ENCODE results near the gene RAPGEF1.
"Not testable (repeated sequence)": the region's sequence is repeated elsewhere in the genome, so short reads cannot be mapped to it uniquely, and the experiment has no call there.

Gene RAPGEF1

GRCh38 chr9:131709771-131710431 is 30.0 kb downstream of the RAPGEF1 start:
- Histone ChIP-seq H3K9me3 (ENCODE audit: low read depth, low read length) (no peaks in the 10 kb centered on the region), H3K36me3 (ENCODE audit: insufficient read depth, low read length) (no peaks in the 10 kb centered on the region), H3K4me3 (no peak overlapping the region), H3K9ac (ENCODE audit: insufficient read length) (no peak overlapping the region), H3K27ac (no peak overlapping the region)
- no peak for DNase-seq (ENCODE audit: low read depth, low spot score)
- TF ChIP-seq FOXP2 (optimal IDR thresholded peaks at IDR 0.05; ENCODE audit: control extremely low read depth, extremely low read length, insufficient read depth) (no peak), EZH2 (IDR thresholded peaks at IDR 0.05) (no peak), POLR2AphosphoS5 (IDR thresholded peaks at IDR 0.05; ENCODE audit: borderline replicate concordance, low read depth, low read length) (no peak)

- not testable (repeated sequence) for H3K9ac ChIP-seq (ENCODE audit: insufficient read length); H3K36me3 ChIP-seq (ENCODE audit: insufficient read depth, low read length); H3K27ac ChIP-seq
These were observed 30.7 kb downstream of the RAPGEF1 start for GRCh38 chr9:131709010-131709770.

GRCh38 chr9:131708226-131709002 is 31.5 kb downstream of the RAPGEF1 start:
- H3K27ac ChIP-seq, result no peak overlapping the region; the same call in 1 of the 2 replicates
- H3K4me3 ChIP-seq, result no peak overlapping the region
- no peaks in the 10 kb centered on the region for H3K36me3 ChIP-seq (ENCODE audit: insufficient read depth, low read length)
- H3K9ac ChIP-seq (ENCODE audit: insufficient read length), result no peak overlapping the region
- DNase-seq (ENCODE audit: low read depth, low spot score), result no peak
- no peaks in the 10 kb centered on the region for H3K9me3 ChIP-seq (ENCODE audit: low read depth, low read length)
- TF ChIP-seq EZH2 (IDR thresholded peaks at IDR 0.05) (no peak), POLR2AphosphoS5 (IDR thresholded peaks at IDR 0.05; ENCODE audit: borderline replicate concordance, low read depth, low read length) (no peak), FOXP2 (optimal IDR thresholded peaks at IDR 0.05; ENCODE audit: control extremely low read depth, extremely low read length, insufficient read depth) (no peak)

More at GRCh38 chr9:131709010-131709770, 30.7 kb downstream of the RAPGEF1 start:
- not testable (repeated sequence) for H3K9me3 ChIP-seq (ENCODE audit: low read depth, low read length); H3K4me3 ChIP-seq; DNase-seq (ENCODE audit: low read depth, low spot score)

- H3K9ac ChIP-seq (ENCODE audit: insufficient read length), result no peak overlapping the region
- no peak overlapping the region for H3K4me3 ChIP-seq
- no peak for DNase-seq (ENCODE audit: low read depth, low spot score)
- H3K27ac ChIP-seq, result peak overlapping the region; percentile 44; the same call in 1 of the 2 replicates
- no peak for TF ChIP-seq FOXP2 (optimal IDR thresholded peaks at IDR 0.05; ENCODE audit: control extremely low read depth, extremely low read length, insufficient read depth)
- no peak for TF ChIP-seq POLR2AphosphoS5 (IDR thresholded peaks at IDR 0.05; ENCODE audit: borderline replicate concordance, low read depth, low read length)
- no peak for TF ChIP-seq EZH2 (IDR thresholded peaks at IDR 0.05)
- no peaks in the 10 kb centered on the region for H3K36me3 ChIP-seq (ENCODE audit: insufficient read depth, low read length)
- no peaks in the 10 kb centered on the region for H3K9me3 ChIP-seq (ENCODE audit: low read depth, low read length)
These were observed 32.1 kb downstream of the RAPGEF1 start for GRCh38 chr9:131707733-131708157.

- H3K36me3 ChIP-seq (ENCODE audit: insufficient read depth, low read length), result no peaks in the 10 kb centered on the region
- TF ChIP-seq FOXP2 (optimal IDR thresholded peaks at IDR 0.05; ENCODE audit: control extremely low read depth, extremely low read length, insufficient read depth), result no peak
- TF ChIP-seq POLR2AphosphoS5 (IDR thresholded peaks at IDR 0.05; ENCODE audit: borderline replicate concordance, low read depth, low read length), result no peak
- no peak for TF ChIP-seq EZH2 (IDR thresholded peaks at IDR 0.05)
- no peak for DNase-seq (ENCODE audit: low read depth, low spot score)
- H3K27ac ChIP-seq, result no peak overlapping the region
- H3K9ac ChIP-seq (ENCODE audit: insufficient read length), result no peak overlapping the region
- no peak overlapping the region for H3K4me3 ChIP-seq
- H3K9me3 ChIP-seq (ENCODE audit: low read depth, low read length), result no peaks in the 10 kb centered on the region
These were observed 32.8 kb downstream of the RAPGEF1 start for GRCh38 chr9:131707050-131707449.

- DNase-seq (ENCODE audit: low read depth, low spot score), result no peak
- no peak overlapping the region for H3K27ac ChIP-seq
- no peak overlapping the region for H3K4me3 ChIP-seq
- no peaks in the 10 kb centered on the region for H3K36me3 ChIP-seq (ENCODE audit: insufficient read depth, low read length)
- no peaks in the 10 kb centered on the region for H3K9me3 ChIP-seq (ENCODE audit: low read depth, low read length)
- TF ChIP-seq FOXP2 (optimal IDR thresholded peaks at IDR 0.05; ENCODE audit: control extremely low read depth, extremely low read length, insufficient read depth) (no peak), POLR2AphosphoS5 (IDR thresholded peaks at IDR 0.05; ENCODE audit: borderline replicate concordance, low read depth, low read length) (no peak), EZH2 (IDR thresholded peaks at IDR 0.05) (no peak)
- no peak overlapping the region for H3K9ac ChIP-seq (ENCODE audit: insufficient read length)
These were observed 33.3 kb downstream of the RAPGEF1 start for GRCh38 chr9:131706608-131706970.

- peak overlapping the region; percentile 9 for H3K9ac ChIP-seq (ENCODE audit: insufficient read length)
- no peaks in the 10 kb centered on the region for H3K9me3 ChIP-seq (ENCODE audit: low read depth, low read length)
These were observed 34.9 kb downstream of the RAPGEF1 start for GRCh38 chr9:131704988-131705387.

More at GRCh38 chr9:131704988-131705387, 34.9 kb downstream of the RAPGEF1 start:
- Histone ChIP-seq H3K36me3 (ENCODE audit: insufficient read depth, low read length) (no peaks in the 10 kb centered on the region), H3K27ac (peak overlapping the region; percentile 71; the same call in 1 of the 2 replicates), H3K4me3 (no peak overlapping the region)
- TF ChIP-seq POLR2AphosphoS5 (IDR thresholded peaks at IDR 0.05; ENCODE audit: borderline replicate concordance, low read depth, low read length), result no peak
- TF ChIP-seq EZH2 (IDR thresholded peaks at IDR 0.05), result no peak
- no peak for TF ChIP-seq FOXP2 (optimal IDR thresholded peaks at IDR 0.05; ENCODE audit: control extremely low read depth, extremely low read length, insufficient read depth)
- no peak for DNase-seq (ENCODE audit: low read depth, low spot score)

All from SK-N-MC (cell line).